HG03575 (cell line): ENCODE data around the gene SOX5.
"Not testable (repeated sequence)": the region's sequence is repeated elsewhere in the genome, so short reads cannot be mapped to it uniquely, and the experiment has no call there.

Experiments
- ATAC-seq: cut with Tn5 transposase; IDR thresholded peaks from one replicate; pipeline ENCODE4 v1.9.1; 2021; ENCODE audit not compliant: unreplicated experiment, insufficient number of reproducible peaks, low FRiP score; ENCODE audit errors: extremely low read depth

SOX5 gene

DNA sequence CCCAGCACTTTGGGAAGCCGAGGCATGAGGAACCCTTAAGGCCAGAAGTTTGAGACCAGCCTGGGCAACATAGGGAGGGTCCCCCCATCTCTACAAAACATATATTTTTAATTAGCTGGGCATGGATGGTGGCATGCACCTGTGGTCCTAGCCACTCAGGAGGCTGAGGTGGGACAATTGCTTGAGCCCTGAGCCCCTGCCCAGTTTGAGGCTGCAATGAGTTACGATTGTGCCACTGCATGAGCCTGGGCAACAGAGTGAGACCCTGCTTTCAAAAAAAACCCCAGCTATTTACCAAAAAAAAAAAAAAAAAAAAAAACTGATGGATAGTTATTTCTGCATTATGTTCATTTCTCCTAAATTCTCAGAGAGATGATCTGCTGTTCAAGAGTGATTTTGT is 230.0 kb downstream of the SOX5 start:
- no peak for ATAC-seq

DNA sequence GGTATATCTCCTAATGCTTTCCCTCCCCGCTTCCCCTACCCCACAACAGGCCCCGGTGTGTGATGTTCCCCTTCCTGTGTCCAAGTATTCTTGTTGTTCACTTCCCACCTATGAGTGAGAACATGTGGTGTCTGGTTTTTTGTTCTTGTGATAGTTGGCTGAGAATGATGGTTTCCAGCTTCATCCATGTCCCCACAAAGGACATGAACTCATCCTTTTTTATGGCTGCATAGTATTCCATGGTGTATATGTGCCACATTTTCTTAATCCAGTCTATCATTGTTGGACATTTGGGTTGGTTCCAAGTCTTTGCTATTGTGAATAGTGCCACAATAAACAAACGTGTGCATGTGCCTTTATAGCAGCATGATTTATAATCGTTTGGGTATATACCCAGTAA is 239.1 kb downstream of the SOX5 start:
- ATAC-seq: not testable (repeated sequence)

- no peak for ATAC-seq
Observed at GRCh38 chr12:23708185-23708837, 241.2 kb downstream of the SOX5 start.

GRCh38 chr12:23707270-23707669 is 242.2 kb downstream of the SOX5 start:
- ATAC-seq: no peak

- ATAC-seq: no peak
Observed at GRCh38 chr12:23704992-23705943, 244.2 kb downstream of the SOX5 start.

- ATAC-seq: no peak
Observed at GRCh38 chr12:23703051-23703450, 246.4 kb downstream of the SOX5 start.

DNA sequence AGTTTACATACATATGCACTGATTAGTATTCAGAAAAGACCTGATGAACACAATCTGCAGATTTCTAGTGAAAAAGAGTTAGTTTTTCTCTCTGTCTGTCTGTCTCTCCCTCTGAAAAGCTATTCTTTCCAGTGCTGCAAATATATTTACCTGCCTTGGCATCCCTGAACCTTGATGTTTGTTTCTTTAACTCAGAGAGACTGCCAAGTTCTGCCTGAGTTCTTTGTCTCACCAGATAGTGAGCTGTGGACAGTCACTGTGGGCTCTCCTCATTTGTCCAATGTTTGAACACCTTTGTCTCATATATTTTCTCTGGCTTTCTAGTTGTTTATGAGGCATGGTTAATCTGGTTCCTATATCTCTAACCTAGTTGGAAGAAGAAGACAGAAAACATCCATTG is 250.4 kb downstream of the SOX5 start:
- ATAC-seq: no peak

GRCh38 chr12:23694920-23695319 is 254.6 kb downstream of the SOX5 start:
- no peak for ATAC-seq

- ATAC-seq: no peak
Observed at GRCh38 chr12:23694307-23694706, 255.2 kb downstream of the SOX5 start.

GRCh38 chr12:23687947-23688346 is 261.5 kb downstream of the SOX5 start:
- no peak for ATAC-seq

DNA sequence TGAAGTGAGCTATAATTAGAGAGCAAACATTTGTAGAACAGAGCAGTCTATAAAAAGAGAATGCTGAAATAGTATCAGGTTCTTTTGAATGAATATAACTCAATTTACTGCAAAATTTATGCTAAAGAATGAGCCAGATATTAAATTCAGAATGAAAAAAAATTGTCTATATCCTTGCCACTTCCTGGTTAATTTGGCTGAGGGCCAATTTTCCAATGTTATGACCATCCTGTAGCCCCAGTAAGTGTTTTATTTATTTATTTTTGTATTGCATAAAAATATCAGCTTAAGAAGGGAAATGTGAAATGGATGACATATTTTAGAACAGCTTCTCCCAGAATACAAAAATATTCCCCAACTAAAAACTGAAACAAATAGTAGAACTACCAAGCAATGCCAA is 263.4 kb downstream of the SOX5 start:
- no peak for ATAC-seq

DNA sequence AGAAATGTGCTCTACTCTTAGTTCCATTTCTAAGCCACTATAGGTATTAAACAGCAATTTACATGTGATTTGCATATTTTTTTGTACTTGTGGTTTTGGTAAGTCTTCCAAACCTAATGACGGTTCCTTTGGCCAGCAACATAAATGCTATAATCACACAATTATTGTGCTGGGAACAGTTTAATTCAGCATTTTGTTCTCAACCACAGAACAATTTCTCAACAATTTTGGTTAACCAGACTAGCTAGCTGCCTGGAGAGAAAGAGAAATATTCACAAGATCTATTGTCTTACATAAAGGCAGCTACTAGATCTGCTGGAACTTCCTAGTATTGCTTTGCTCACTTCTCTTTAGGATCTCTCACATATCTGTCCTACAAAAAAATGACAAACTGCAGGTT is 265.3 kb downstream of the SOX5 start:
- ATAC-seq: no peak

- ATAC-seq: no peak
Observed at GRCh38 chr12:23681237-23681636, 268.2 kb downstream of the SOX5 start.

- ATAC-seq: no peak
Observed at GRCh38 chr12:23674064-23674463, 275.4 kb downstream of the SOX5 start.

DNA sequence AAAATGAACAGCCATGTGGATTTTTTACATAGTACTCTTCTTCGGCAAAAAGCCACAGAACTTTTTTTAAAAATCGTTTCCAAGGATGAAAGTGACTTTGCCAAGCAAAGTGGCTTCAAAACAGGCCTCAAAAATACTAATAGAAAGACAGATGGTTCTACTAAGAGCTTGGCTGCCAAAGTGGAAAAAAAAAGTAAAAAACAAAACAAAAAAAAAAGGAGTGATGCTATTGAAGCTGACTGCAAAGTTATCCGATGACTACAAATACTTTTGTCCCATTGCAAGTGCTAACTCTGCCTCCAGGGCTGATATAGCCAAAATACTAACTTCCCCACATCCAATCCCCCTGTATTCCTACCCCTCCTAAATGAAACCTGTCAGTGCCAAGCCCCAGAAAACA is 277.6 kb downstream of the SOX5 start:
- no peak for ATAC-seq

DNA sequence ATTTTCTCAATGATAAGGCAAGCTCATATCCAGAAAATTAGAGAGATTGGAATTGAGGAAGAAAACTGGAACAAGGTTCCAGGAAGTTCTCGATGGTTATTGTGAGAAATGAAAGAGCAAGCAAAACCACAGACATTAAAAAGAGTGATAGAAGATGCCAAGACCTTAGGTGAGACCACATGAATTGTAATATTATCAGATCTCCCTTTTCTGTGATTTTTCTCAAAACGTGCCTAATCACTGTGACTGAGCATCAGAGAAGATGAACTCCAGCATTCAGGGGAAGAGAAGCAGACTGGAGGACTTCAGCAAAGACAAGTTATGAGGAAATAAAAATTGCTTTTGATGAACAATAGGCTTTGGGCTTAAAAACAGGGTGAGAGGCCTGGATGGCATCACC is 278.8 kb downstream of the SOX5 start:
- no peak for ATAC-seq

GRCh38 chr12:23669691-23670090 is 279.8 kb downstream of the SOX5 start:
- no peak for ATAC-seq

DNA sequence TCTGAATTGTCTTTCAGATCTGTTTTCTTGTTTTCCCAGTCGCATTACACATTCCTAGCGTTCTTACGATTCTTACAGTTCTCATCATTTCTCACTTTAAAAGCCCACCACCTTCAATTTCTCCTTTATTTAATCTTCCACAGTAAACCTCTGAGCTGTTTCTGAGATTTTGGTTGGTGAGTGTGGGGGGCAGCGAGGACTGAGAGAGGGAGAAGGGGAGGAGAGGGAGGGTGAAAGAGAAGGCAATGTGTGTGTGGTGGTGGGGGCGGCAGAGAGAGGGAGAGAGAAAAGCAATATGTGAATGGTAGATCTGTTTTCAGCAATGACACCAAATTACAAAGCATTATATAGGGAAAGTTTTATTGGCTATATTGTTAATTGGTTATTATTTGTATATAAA is 282.6 kb downstream of the SOX5 start:
- ATAC-seq: no peak

DNA sequence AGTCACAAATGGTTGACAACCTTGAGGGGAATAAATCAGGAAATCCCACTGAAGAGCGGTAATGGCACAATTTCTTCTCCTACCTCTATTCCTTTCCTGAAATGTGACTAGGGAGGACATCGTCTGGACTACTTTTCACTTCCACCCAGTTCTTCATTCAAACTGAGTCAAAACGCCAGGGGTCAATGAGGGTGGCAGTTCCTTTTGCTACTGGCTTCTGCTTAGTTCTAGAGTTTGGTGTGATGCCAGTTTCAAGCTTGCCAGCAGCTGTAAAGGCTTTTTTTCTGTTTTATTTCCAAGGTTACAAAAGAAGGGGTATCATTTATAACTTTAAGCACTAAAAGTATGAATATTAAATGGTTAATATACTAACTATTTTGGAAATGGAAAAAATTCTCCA is 286.5 kb downstream of the SOX5 start:
- ATAC-seq: no peak

DNA sequence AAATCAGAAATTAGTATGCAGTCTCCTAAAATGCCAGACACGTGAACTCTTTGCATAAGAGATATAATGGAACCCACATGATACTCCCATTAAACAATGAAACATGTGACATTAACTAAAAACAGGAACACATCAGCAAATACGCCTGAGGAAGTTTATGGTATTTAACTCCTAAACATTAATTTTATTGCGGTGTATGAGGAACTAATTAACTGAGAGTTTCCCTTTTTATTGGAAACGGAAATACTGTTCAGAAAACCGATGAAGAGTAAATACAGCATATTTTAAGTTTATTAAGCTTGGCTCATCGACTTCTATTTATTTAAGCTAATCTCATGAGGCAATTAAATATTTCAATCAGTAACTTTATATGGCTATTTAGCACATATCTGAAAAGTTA is 290.3 kb downstream of the SOX5 start:
- ATAC-seq: no peak
